ENCODE data around the gene SLX4IP. TPM values are rescaled to one million over a fixed set of nuclear protein-coding genes. Genes with fewer than 3 reads are reported as not detected.

The SLX4IP gene
- total and polyA plus RNA-seq, 2 of the 13 experiments (the other 11 are each of a cell fraction or from before 2014, with no cell fraction given): 3.6 to 7.3 TPM

DNA sequence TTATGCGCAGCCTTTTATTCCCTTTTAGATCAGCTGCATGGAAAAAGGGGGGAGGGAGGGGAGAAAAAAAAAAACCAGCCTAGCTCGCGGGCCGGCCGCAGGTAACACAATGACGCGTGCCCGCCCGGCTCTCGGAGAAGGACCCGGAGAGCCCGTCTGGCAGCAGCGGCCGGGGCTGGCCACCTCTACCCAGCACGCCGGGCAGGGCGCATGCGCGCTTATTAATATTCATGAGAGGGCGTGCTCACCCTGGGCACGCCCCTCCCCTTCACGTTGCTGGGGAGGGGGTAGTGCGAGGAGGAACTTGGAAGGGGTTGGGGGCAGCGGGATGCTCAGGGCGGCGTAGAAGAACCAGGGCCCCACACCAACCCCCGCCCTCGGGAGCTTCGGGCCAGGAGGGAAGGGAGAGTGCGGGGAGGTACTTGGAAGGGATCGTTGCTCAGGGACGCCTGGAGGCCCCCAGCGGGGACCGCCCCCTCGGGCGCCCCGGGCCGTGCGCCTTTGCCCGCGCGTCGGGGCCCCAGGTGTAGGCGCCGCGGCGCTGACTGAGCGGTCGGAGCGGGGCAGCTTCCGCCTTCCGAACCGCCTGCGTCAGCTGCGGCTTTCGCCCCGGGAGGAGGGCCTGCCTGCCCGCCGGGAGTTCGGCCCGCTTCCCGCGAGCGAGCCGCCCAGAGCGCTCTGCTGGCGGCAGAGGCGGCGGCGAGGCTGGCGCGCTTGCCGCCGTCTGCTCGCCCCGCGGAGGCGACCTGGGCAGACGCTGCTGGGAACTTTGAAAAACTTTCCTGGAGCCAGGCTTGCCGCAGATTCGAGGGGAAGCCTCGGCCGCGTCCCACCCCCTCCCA lies 239.0 kb downstream of the SLX4IP start, which contains the start of gene JAG1 (continued):
- TF ChIP-seq, protein P1, sequence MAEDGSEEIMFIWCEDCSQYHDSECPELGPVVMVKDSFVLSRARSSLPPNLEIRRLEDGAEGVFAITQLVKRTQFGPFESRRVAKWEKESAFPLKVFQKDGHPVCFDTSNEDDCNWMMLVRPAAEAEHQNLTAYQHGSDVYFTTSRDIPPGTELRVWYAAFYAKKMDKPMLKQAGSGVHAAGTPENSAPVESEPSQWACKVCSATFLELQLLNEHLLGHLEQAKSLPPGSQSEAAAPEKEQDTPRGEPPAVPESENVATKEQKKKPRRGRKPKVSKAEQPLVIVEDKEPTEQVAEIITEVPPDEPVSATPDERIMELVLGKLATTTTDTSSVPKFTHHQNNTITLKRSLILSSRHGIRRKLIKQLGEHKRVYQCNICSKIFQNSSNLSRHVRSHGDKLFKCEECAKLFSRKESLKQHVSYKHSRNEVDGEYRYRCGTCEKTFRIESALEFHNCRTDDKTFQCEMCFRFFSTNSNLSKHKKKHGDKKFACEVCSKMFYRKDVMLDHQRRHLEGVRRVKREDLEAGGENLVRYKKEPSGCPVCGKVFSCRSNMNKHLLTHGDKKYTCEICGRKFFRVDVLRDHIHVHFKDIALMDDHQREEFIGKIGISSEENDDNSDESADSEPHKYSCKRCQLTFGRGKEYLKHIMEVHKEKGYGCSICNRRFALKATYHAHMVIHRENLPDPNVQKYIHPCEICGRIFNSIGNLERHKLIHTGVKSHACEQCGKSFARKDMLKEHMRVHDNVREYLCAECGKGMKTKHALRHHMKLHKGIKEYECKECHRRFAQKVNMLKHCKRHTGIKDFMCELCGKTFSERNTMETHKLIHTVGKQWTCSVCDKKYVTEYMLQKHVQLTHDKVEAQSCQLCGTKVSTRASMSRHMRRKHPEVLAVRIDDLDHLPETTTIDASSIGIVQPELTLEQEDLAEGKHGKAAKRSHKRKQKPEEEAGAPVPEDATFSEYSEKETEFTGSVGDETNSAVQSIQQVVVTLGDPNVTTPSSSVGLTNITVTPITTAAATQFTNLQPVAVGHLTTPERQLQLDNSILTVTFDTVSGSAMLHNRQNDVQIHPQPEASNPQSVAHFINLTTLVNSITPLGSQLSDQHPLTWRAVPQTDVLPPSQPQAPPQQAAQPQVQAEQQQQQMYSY (CRISPR knock-in tag; IDR thresholded peaks at IDR 0.05): 0 out of 2 replicates have a peak, but pooled peaks have one; percentile 26
- no peak for TF ChIP-seq ZNF3 (CRISPR knock-in tag; IDR thresholded peaks at IDR 0.05)
- peak; percentile 38; the same call in 1 of the 2 replicates for TF ChIP-seq ZNF652 (CRISPR knock-in tag; IDR thresholded peaks at IDR 0.05; ENCODE audit: borderline replicate concordance, low read depth)
- no peak; the same call in 1 of the 2 replicates for TF ChIP-seq PRDM4 (CRISPR knock-in tag; IDR thresholded peaks at IDR 0.05; ENCODE audit: borderline replicate concordance)
- TF ChIP-seq HMG20B (CRISPR knock-in tag; conservative IDR thresholded peaks at IDR 0.05): no peak; the same call in 1 of the 2 replicates
- TF ChIP-seq CCAR2 (optimal IDR thresholded peaks at IDR 0.05; ENCODE audit: low read depth, low read length): peak; percentile 73
- no peak; the same call in none of the 2 replicates for TF ChIP-seq IRF2 (CRISPR knock-in tag; IDR thresholded peaks at IDR 0.05)
- peak; percentile 83 for TF ChIP-seq HNRNPH1 (optimal IDR thresholded peaks at IDR 0.05; ENCODE audit: low read depth, low read length)
- no peak; the same call in 1 of the 2 replicates for TF ChIP-seq ZBTB44 (CRISPR knock-in tag; IDR thresholded peaks at IDR 0.05)
- no peak for TF ChIP-seq AFF4 (CRISPR knock-in tag; IDR thresholded peaks at IDR 0.05)
- no peak for TF ChIP-seq ZFP82 (CRISPR knock-in tag; IDR thresholded peaks at IDR 0.05; ENCODE audit: borderline replicate concordance)
- TF ChIP-seq FOXK2 (IDR thresholded peaks at IDR 0.05): no peak
- 0 out of 2 replicates have a peak, but pooled peaks have one; percentile 47 for TF ChIP-seq ONECUT2 (CRISPR knock-in tag; IDR thresholded peaks at IDR 0.05)
- TF ChIP-seq IRX3 (CRISPR knock-in tag; IDR thresholded peaks at IDR 0.05; ENCODE audit: borderline replicate concordance, low read depth): peak; percentile 57; the same call in 1 of the 2 replicates
- TF ChIP-seq GPBP1L1 (CRISPR knock-in tag; IDR thresholded peaks at IDR 0.05): no peak
